ENCODE results near the gene PTPN22.

Gene PTPN22

DNA sequence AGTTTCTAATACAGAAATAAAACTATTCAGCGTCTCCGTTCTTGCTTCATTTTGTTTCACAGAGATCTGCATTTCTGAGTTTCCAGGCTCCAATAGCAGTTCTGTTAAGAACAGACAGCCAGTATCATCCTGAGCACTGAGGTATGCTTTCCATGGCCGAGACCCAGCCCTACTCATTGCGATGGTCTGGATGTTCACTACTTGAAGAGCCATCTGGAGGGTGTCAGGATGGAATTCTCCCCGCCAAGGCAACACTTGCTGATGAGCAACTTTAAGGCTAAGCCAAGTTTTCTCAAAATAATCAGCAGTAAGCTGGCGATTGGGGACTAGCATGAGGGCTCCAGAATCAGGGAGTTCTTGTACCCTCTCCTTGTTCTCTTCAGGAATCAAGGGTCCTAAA lies 23.6 kb upstream of the PTPN22 start:
- Histone ChIP-seq H3K27me3 (replicated peaks; ENCODE audit: control insufficient read depth, insufficient read depth, low read length) (no peaks in the 10 kb centered on the region), H3K36me3 (ENCODE audit: control insufficient read depth, insufficient read depth, low read length) (peaks cover 18% of the 10 kb centered on the region), H3K4me3 (replicated peaks; ENCODE audit: low read depth, low read length) (no peak overlapping the region)
- no peak for DNase-seq (ENCODE audit: extremely low read depth, insufficient read length)
- TF ChIP-seq CTCF (IDR thresholded peaks at IDR 0.05; ENCODE audit: insufficient read depth, low read length, poor library complexity, severe bottlenecking): no peak

DNA sequence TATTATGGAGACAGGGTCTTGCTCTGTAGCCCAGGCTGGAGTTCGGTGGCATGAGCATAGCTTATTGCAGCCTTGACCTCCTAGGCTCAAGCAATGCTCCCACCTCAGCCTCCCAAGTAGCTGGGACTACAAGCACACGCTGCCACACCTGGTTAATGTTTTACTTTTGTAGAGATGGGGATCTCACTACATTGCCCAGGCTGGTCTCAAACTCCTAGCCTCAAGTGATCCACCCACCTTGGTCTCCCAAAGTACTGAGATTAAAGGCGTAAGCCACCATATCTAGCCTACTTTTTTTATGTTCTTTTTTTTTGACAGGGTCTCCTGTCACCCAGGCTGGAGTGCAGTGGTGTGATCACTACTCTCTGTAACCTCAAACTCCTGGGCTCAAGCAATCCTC lies 21.8 kb upstream of the PTPN22 start:
- DNase-seq (ENCODE audit: extremely low read depth, insufficient read length): no peak
- Histone ChIP-seq H3K36me3 (ENCODE audit: control insufficient read depth, insufficient read depth, low read length) (peaks cover 9% of the 10 kb centered on the region), H3K4me3 (replicated peaks; ENCODE audit: low read depth, low read length) (no peak overlapping the region), H3K27me3 (replicated peaks; ENCODE audit: control insufficient read depth, insufficient read depth, low read length) (no peaks in the 10 kb centered on the region)
- no peak for TF ChIP-seq CTCF (IDR thresholded peaks at IDR 0.05; ENCODE audit: insufficient read depth, low read length, poor library complexity, severe bottlenecking)

DNA sequence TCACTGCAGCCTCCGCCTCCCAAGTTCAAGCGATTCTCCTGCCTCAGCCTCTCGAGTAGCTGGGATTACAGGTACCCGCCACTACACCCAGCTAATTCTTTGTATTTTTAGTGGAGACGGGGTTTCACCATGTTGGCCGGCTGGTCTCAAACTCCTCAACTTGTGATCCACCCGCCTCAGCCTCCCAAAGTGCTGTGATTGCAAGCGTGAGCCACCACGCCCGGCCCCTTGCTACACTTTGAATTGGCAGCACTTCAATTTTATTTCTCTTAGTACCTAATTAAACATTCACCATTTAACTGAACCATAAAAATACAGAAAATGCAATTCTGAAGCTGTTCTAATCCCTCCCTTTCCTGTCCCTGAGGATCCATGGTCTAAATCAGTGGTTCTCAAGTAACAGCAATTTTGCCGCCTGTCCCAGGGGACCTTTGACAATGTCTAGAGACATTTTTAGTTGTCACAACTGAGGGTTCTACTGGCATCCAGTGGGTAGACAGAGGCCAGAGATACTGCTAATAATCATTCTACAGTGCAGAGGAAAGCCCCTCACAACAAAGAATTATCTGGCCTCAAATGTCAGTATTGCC lies 20.2 kb upstream of the PTPN22 start:
- peaks cover 4% of the 10 kb centered on the region for H3K36me3 ChIP-seq (ENCODE audit: control insufficient read depth, insufficient read depth, low read length)
- no peak overlapping the region for H3K4me3 ChIP-seq (replicated peaks; ENCODE audit: low read depth, low read length)
- H3K27me3 ChIP-seq (replicated peaks; ENCODE audit: control insufficient read depth, insufficient read depth, low read length): no peaks in the 10 kb centered on the region
- DNase-seq (ENCODE audit: extremely low read depth, insufficient read length): no peak
- no peak for TF ChIP-seq CTCF (IDR thresholded peaks at IDR 0.05; ENCODE audit: insufficient read depth, low read length, poor library complexity, severe bottlenecking)

GRCh38 chr1:113890816-113891215 lies 19.3 kb upstream of the PTPN22 start:
- TF ChIP-seq CTCF (IDR thresholded peaks at IDR 0.05; ENCODE audit: insufficient read depth, low read length, poor library complexity, severe bottlenecking): no peak
- Histone ChIP-seq H3K4me3 (replicated peaks; ENCODE audit: low read depth, low read length) (no peak overlapping the region), H3K36me3 (ENCODE audit: control insufficient read depth, insufficient read depth, low read length) (peaks cover 4% of the 10 kb centered on the region), H3K27me3 (replicated peaks; ENCODE audit: control insufficient read depth, insufficient read depth, low read length) (no peaks in the 10 kb centered on the region)
- no peak for DNase-seq (ENCODE audit: extremely low read depth, insufficient read length)

DNA sequence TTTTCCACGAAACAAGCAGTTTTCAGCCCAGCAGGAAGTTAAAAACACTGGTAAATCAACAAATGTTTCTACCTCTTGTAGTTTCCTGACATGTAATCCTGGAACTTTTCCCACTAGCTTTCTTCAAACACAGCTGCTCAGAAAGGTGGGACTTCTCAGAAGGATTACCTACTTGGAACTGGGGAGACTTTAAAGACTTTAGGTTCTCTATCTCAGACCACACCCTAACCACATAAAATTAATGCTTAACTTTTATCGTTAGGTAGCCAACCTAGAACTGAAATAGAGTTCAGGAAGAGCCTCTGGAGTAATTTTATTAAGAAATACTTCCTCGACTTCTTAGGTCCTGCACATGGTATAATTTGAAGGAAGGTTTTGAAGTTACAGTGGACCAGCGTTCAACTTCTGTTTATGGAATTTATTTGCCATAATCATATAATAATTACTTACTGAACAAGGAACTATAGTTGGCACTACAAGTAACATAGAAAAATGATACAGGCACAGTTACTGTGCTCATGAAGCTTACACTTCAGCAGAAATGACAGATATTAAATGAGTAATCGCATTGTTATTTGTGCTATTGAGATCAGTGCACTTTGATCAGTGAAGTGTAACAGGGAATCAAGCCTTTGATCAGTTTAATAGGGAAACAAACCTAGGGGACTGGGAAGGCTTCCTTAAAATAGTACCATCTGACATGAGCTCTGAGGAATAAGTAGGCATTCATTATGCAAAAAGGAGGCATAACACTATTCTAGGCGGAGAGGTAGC lies 16.1 kb upstream of the PTPN22 start, which contains the start of gene BCL2L15:
Gene BCL2L15 (minus strand): TSS at position 180 of the 774 bp plus-strand sequence. CDS start 206 bp downstream, outside the sequence.
- no peak for TF ChIP-seq CTCF (IDR thresholded peaks at IDR 0.05; ENCODE audit: insufficient read depth, low read length, poor library complexity, severe bottlenecking)
- DNase-seq (ENCODE audit: extremely low read depth, insufficient read length): no peak
- no peaks in the 10 kb centered on the region for H3K36me3 ChIP-seq (ENCODE audit: control insufficient read depth, insufficient read depth, low read length)
- H3K4me3 ChIP-seq (replicated peaks; ENCODE audit: low read depth, low read length): no peak within 1 kb of the TSS
- no peaks in the 10 kb centered on the region for H3K27me3 ChIP-seq (replicated peaks; ENCODE audit: control insufficient read depth, insufficient read depth, low read length)
